ENCODE measurements around the gene RNF225. TPM values are rescaled to one million over a fixed set of nuclear protein-coding genes. Genes with fewer than 3 reads are reported as not detected.

RNF225 gene
- total and polyA plus RNA-seq, 2 donors (not counting 1 experiment from before 2014, with no cell fraction given) = 0.49 TPM; not detected in 1

DNA sequence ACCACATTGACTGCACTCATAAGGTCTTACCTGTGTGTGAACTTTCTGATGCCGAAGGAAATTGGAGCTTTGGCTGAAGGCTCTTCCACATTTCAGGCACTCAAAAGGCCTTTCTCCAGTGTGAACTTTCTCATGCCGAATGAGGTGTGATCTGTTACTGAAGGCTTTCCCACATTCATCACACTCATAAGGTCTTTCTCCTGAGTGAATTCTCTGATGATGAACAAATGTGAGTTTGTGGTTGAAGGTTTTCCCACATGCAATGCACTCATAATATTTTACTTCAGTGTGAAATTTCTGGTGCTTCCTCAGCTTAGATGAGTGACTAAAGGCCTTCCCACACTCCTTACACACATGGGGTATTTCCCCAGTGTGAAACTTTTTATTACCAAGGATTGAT is 38.8 kb downstream of the RNF225 start:
- Histone ChIP-seq H3K27ac (ENCODE audit: low read length in 2 of 2) (no peak overlapping the region), H3K9ac (ENCODE audit: low read length) (no peak overlapping the region), H2AFZ (ENCODE audit: insufficient read depth, low read depth, low read length, poor library complexity, severe bottlenecking) (no peak overlapping the region), H3K27me3 (replicated peaks in 1 of 4; ENCODE audit: control extremely low read depth in 1 of 4, control insufficient read depth in 3 of 4, insufficient read depth in 4 of 4, low read length in 3 of 4) (no peaks in the 10 kb centered on the region), H3K4me3 (ENCODE audit: control extremely low read depth in 1 of 5, extremely low read depth in 1 of 5, insufficient read depth in 1 of 5, low read depth in 2 of 5, low read length in 4 of 5) (no peak overlapping the region), H3K9me3 (ENCODE audit: control extremely low read depth in 1 of 3, control insufficient read depth in 2 of 3, insufficient read depth in 1 of 3, low read length in 2 of 3) (peaks cover 14 to 93% (median 82%) of the 10 kb centered on the region in 3 donors), H4K20me1 (ENCODE audit: control insufficient read depth, insufficient read depth, low read length, poor library complexity, severe bottlenecking) (no peaks in the 10 kb centered on the region), H3K4me2 (replicated peaks; ENCODE audit: low read depth, low read length, poor library complexity, severe bottlenecking) (no peak overlapping the region), H3K4me1 (ENCODE audit: control insufficient read depth in 2 of 2, insufficient read depth in 2 of 2, low read length in 2 of 2) (peaks cover 2 to 5% of the 10 kb centered on the region in 2 donors), H3K79me2 (ENCODE audit: control insufficient read depth, insufficient read depth, low read length) (peaks cover 9% of the 10 kb centered on the region), H3K36me3 (replicated peaks in 1 of 2; ENCODE audit: control extremely low read depth in 1 of 2, control insufficient read depth in 1 of 2, extremely low read depth in 1 of 2, insufficient read depth in 2 of 2, low read length in 1 of 2) (peaks cover 8 to 43% of the 10 kb centered on the region in 2 experiments)
- DNase-seq (no peak), ATAC-seq (ENCODE audit: low read depth) (no peak)
- TF ChIP-seq EZH2 (IDR thresholded peaks at IDR 0.05; ENCODE audit: borderline replicate concordance, insufficient read depth, low read depth, low read length, poor library complexity, severe bottlenecking) (no peak), CTCF (IDR thresholded peaks at IDR 0.05) (no peak)
- Mint-ChIP-seq H3K4me1 (peaks cover 8% of the 10 kb centered on the region), H3K27ac (no peak overlapping the region), H3K4me3 (no peak overlapping the region), H3K27me3 (no peaks in the 10 kb centered on the region), H3K9me3 (ENCODE audit: insufficient read depth) (peaks cover 28% of the 10 kb centered on the region)
- POLR2A ChIA-PET = no interaction called here
- intact Hi-C loops (cut with micrococcal nuclease) = no loop called here
- CTCF ChIA-PET = interaction anchor here (0.6 to 0.7 kb wide), 2 partner anchors 155 to 247 kb away, joined by 3 read pairs; no protein-coding TSS in a partner anchor
- WGBS (ENCODE audit: insufficient coverage) = 100% methylated on average over 1 of the region's 2 CpGs

Data from B cell (primary cell).